ENCODE measurements around the gene MAPKAP1. TPM values are rescaled to one million over a fixed set of nuclear protein-coding genes. Genes with fewer than 3 reads are reported as not detected.

Gene MAPKAP1
- polyA plus RNA-seq, 1 donor (not counting 4 experiments of a cell fraction or from before 2014, with no cell fraction given): 129 TPM

DNA sequence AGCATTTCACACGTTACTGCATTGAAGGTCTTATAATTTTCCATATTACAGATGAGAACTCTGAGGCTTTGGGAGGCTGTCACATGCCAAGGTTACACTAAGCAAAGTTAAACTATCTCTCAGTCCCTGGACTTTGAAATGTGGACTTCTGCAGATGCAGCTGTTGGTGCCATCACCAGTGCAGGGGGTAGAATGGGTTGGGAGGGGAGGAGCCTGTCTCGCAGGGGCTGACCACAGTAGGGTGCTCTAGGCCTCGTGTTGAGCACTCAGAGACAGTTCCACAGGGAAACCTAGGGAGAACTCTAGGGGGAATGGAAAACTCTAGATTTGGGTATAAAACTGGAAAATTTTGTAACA, 220.9 kb downstream of the MAPKAP1 start:
- no peak overlapping the region for H3K27ac ChIP-seq (ENCODE audit: control insufficient read depth, insufficient read depth, low read length)
- H3K4me2 ChIP-seq (ENCODE audit: control insufficient read depth, extremely low read depth, insufficient read depth, low read depth, low read length): no peak overlapping the region
- dilution Hi-C loops (cut with MboI; ENCODE audit: extremely low pct_ligation_motif_present, low sequenced_read_pairs): no loop called here
- no peak for DNase-seq (ENCODE audit: low read depth, low spot score)
- no peaks in the 10 kb centered on the region for H3K4me1 ChIP-seq (ENCODE audit: control insufficient read depth, extremely low read depth, insufficient read depth, low read length)
- peaks cover 3% of the 10 kb centered on the region for H3K9me1 ChIP-seq (ENCODE audit: control insufficient read depth, extremely low read depth, insufficient read depth, low read length)
- H3K9me3 ChIP-seq (ENCODE audit: control insufficient read depth, low read depth, low read length): no peaks in the 10 kb centered on the region
- H3K79me2 ChIP-seq (ENCODE audit: control insufficient read depth, insufficient read depth, low read length): no peaks in the 10 kb centered on the region
- H3K4me3 ChIP-seq (ENCODE audit: control insufficient read depth in 2 of 3, extremely low read depth in 1 of 3, insufficient read depth in 2 of 3, low read depth in 1 of 3, low read length in 3 of 3): no peak overlapping the region
- peaks cover 3 to 15% of the 10 kb centered on the region in 2 experiments for H3K36me3 ChIP-seq (ENCODE audit: control insufficient read depth in 2 of 2, extremely low read depth in 1 of 2, insufficient read depth in 2 of 2, low read length in 2 of 2)
- TF ChIP-seq EZH2 (IDR thresholded peaks at IDR 0.05; ENCODE audit: low read length): no peak
- TF ChIP-seq, protein P1, sequence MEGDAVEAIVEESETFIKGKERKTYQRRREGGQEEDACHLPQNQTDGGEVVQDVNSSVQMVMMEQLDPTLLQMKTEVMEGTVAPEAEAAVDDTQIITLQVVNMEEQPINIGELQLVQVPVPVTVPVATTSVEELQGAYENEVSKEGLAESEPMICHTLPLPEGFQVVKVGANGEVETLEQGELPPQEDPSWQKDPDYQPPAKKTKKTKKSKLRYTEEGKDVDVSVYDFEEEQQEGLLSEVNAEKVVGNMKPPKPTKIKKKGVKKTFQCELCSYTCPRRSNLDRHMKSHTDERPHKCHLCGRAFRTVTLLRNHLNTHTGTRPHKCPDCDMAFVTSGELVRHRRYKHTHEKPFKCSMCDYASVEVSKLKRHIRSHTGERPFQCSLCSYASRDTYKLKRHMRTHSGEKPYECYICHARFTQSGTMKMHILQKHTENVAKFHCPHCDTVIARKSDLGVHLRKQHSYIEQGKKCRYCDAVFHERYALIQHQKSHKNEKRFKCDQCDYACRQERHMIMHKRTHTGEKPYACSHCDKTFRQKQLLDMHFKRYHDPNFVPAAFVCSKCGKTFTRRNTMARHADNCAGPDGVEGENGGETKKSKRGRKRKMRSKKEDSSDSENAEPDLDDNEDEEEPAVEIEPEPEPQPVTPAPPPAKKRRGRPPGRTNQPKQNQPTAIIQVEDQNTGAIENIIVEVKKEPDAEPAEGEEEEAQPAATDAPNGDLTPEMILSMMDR (optimal IDR thresholded peaks at IDR 0.05 in 1 of 3, IDR thresholded peaks at IDR 0.05 in 1 of 3, conservative IDR thresholded peaks at IDR 0.05 in 1 of 3; ENCODE audit: extremely low read depth in 1 of 3, insufficient read depth in 2 of 3, low read length in 3 of 3): peak in 1 of 3 experiments; percentile 24
- no peaks in the 10 kb centered on the region for H3K27me3 ChIP-seq (ENCODE audit: control insufficient read depth, extremely low read depth, insufficient read depth, low read length)
- no peak for FAIRE-seq
- H3K9ac ChIP-seq (ENCODE audit: control insufficient read depth, extremely low read depth, insufficient read depth, low read length): no peak overlapping the region
- H2AFZ ChIP-seq (ENCODE audit: control insufficient read depth, low read length): no peak overlapping the region
- no peaks in the 10 kb centered on the region for H4K20me1 ChIP-seq (ENCODE audit: control insufficient read depth, extremely low read depth, insufficient read depth, low read length)

DNA sequence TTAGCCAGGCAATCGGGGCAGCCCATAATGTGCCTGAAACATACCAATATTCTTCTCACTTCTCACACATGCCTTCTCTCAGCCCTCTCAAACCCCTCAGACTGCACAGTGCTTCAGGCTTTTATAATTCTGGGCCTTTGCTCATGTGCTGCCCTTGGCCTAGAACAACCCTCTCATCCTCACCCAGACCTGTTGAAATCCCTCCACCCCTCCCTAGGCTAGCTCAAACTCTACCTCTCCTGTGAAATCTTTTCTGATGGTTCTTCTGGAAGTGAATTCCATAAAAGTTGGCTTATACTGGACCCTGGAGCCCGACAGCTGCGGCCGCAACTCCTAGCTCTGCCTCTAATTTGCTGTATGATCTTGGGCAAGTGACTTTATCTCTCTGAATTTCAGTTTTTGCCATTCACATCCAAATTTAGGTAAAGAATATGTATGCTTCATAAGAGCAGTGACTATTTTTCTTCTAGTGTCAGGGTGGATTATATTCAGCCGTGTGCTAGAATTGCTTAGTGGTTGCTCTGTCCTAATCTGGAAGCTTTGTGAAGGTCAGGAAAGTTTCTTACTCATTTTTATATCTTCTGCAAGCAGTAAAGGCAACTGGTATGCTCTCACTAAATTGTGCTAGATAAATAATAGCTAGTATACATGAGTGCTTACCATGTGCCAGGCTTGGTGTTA, 221.4 kb downstream of the MAPKAP1 start:
- DNase-seq (ENCODE audit: low read depth, low spot score) (no peak), FAIRE-seq (no peak)
- peaks cover 3% of the 10 kb centered on the region for H3K9me1 ChIP-seq (ENCODE audit: control insufficient read depth, extremely low read depth, insufficient read depth, low read length)
- H3K27ac ChIP-seq (ENCODE audit: control insufficient read depth, insufficient read depth, low read length): no peak overlapping the region
- H4K20me1 ChIP-seq (ENCODE audit: control insufficient read depth, extremely low read depth, insufficient read depth, low read length): no peaks in the 10 kb centered on the region
- no peak overlapping the region for H3K4me2 ChIP-seq (ENCODE audit: control insufficient read depth, extremely low read depth, insufficient read depth, low read depth, low read length)
- H3K9me3 ChIP-seq (ENCODE audit: control insufficient read depth, low read depth, low read length): no peaks in the 10 kb centered on the region
- dilution Hi-C loops (cut with MboI; ENCODE audit: extremely low pct_ligation_motif_present, low sequenced_read_pairs): no loop called here
- H3K79me2 ChIP-seq (ENCODE audit: control insufficient read depth, insufficient read depth, low read length): no peaks in the 10 kb centered on the region
- no peaks in the 10 kb centered on the region for H3K4me1 ChIP-seq (ENCODE audit: control insufficient read depth, extremely low read depth, insufficient read depth, low read length)
- no peak overlapping the region for H3K4me3 ChIP-seq (ENCODE audit: control insufficient read depth in 2 of 3, extremely low read depth in 1 of 3, insufficient read depth in 2 of 3, low read depth in 1 of 3, low read length in 3 of 3)
- H3K27me3 ChIP-seq (ENCODE audit: control insufficient read depth, extremely low read depth, insufficient read depth, low read length): no peaks in the 10 kb centered on the region
- no peak for TF ChIP-seq EZH2 (IDR thresholded peaks at IDR 0.05; ENCODE audit: low read length)
- TF ChIP-seq, protein P1 (optimal IDR thresholded peaks at IDR 0.05 in 1 of 3, IDR thresholded peaks at IDR 0.05 in 1 of 3, conservative IDR thresholded peaks at IDR 0.05 in 1 of 3; ENCODE audit: extremely low read depth in 1 of 3, insufficient read depth in 2 of 3, low read length in 3 of 3): no peak
- peaks cover 3 to 15% of the 10 kb centered on the region in 2 experiments for H3K36me3 ChIP-seq (ENCODE audit: control insufficient read depth in 2 of 2, extremely low read depth in 1 of 2, insufficient read depth in 2 of 2, low read length in 2 of 2)
- H3K9ac ChIP-seq (ENCODE audit: control insufficient read depth, extremely low read depth, insufficient read depth, low read length): no peak overlapping the region
- no peak overlapping the region for H2AFZ ChIP-seq (ENCODE audit: control insufficient read depth, low read length)

Measured in keratinocyte (primary cell).